ENCODE measurements around the gene DCAF6. TPM values are rescaled to one million over a fixed set of nuclear protein-coding genes. Genes with fewer than 3 reads are reported as not detected.

The DCAF6 gene
- total and polyA plus RNA-seq, 4 donors: 19.7 to 120 (median 28.2) TPM

GRCh38 chr1:167936930-167937708 lies 636 bp downstream of the DCAF6 start, which contains the start of gene MPC2:
TSS of gene MPC2 (minus strand) at chr1:167937072. CDS start at chr1:167935841, 1,231 bp downstream.
- peak within 1 kb of the TSS; percentile 93 to 94 for H3K9ac ChIP-seq (ENCODE audit: insufficient read depth in 1 of 2, low read length in 2 of 2)
- H3K27me3 ChIP-seq (ENCODE audit: control insufficient read depth in 3 of 3, insufficient read depth in 3 of 3, low read length in 2 of 3): no peaks in the 10 kb centered on the region
- no peak for ATAC-seq (ENCODE audit: insufficient read depth, low FRiP score)
- H3K9me3 ChIP-seq (ENCODE audit: control insufficient read depth in 4 of 4, insufficient read depth in 3 of 4, low read length in 3 of 4): peaks cover 0 to 2% (median 0%) of the 10 kb centered on the region in 4 donors
- 0 to 1% methylated on average over 37 to 51 of the region's 51 CpGs for WGBS, 2 donors
- DNase-seq: peak; percentile 68 to 86 (median 85)
- H3K36me3 ChIP-seq (ENCODE audit: control insufficient read depth in 4 of 4, insufficient read depth in 4 of 4, low read length in 4 of 4): peaks cover 0 to 1% (median 0%) of the 10 kb centered on the region in 4 donors
- H3K27ac ChIP-seq (ENCODE audit: low read depth in 1 of 2, low read length in 1 of 2): peak within 1 kb of the TSS; percentile 97 to 98
- H3K4me3 ChIP-seq: peak within 1 kb of the TSS; percentile 75
- H3K4me1 ChIP-seq (ENCODE audit: control insufficient read depth in 5 of 5, insufficient read depth in 5 of 5, low read length in 5 of 5): peaks cover 0 to 26% (median 10%) of the 10 kb centered on the region in 5 donors
- TF ChIP-seq CTCF (IDR thresholded peaks at IDR 0.05; ENCODE audit: control extremely low read depth, extremely low read depth): no peak

GRCh38 chr1:167937709-167938010 lies 1.2 kb downstream of the DCAF6 start:
- peaks cover 0 to 2% (median 0%) of the 10 kb centered on the region in 4 donors for H3K9me3 ChIP-seq (ENCODE audit: control insufficient read depth in 4 of 4, insufficient read depth in 3 of 4, low read length in 3 of 4)
- H3K36me3 ChIP-seq (ENCODE audit: control insufficient read depth in 4 of 4, insufficient read depth in 4 of 4, low read length in 4 of 4): peaks cover 0 to 1% (median 0%) of the 10 kb centered on the region in 4 donors
- no peak for TF ChIP-seq CTCF (IDR thresholded peaks at IDR 0.05; ENCODE audit: control extremely low read depth, extremely low read depth)
- ATAC-seq (ENCODE audit: insufficient read depth, low FRiP score) (no peak), DNase-seq (no peak)
- H3K9ac ChIP-seq (ENCODE audit: insufficient read depth in 1 of 2, low read length in 2 of 2): peak overlapping the region; percentile 75 to 83
- peak overlapping the region; percentile 97 to 98 for H3K27ac ChIP-seq (ENCODE audit: low read depth in 1 of 2, low read length in 1 of 2)
- 1% methylated on average over 5 of the region's 5 CpGs for WGBS, 2 donors
- H3K27me3 ChIP-seq (ENCODE audit: control insufficient read depth in 3 of 3, insufficient read depth in 3 of 3, low read length in 2 of 3): no peaks in the 10 kb centered on the region
- H3K4me1 ChIP-seq (ENCODE audit: control insufficient read depth in 5 of 5, insufficient read depth in 5 of 5, low read length in 5 of 5): peaks cover 0 to 26% (median 6%) of the 10 kb centered on the region in 5 donors
- peak overlapping the region; percentile 75 for H3K4me3 ChIP-seq

GRCh38 chr1:167938080-167938636 lies 1.7 kb downstream of the DCAF6 start:
- H3K4me1 ChIP-seq (ENCODE audit: control insufficient read depth in 5 of 5, insufficient read depth in 5 of 5, low read length in 5 of 5): peaks cover 0 to 26% (median 6%) of the 10 kb centered on the region in 5 donors
- no peak for ATAC-seq (ENCODE audit: insufficient read depth, low FRiP score)
- no peaks in the 10 kb centered on the region for H3K27me3 ChIP-seq (ENCODE audit: control insufficient read depth in 3 of 3, insufficient read depth in 3 of 3, low read length in 2 of 3)
- peaks cover 0 to 2% (median 0%) of the 10 kb centered on the region in 4 donors for H3K9me3 ChIP-seq (ENCODE audit: control insufficient read depth in 4 of 4, insufficient read depth in 3 of 4, low read length in 3 of 4)
- TF ChIP-seq CTCF (IDR thresholded peaks at IDR 0.05; ENCODE audit: control extremely low read depth, extremely low read depth): no peak
- peak in 2 of 3 donors; percentile 20 to 21 for DNase-seq
- H3K4me3 ChIP-seq: no peak overlapping the region
- H3K9ac ChIP-seq (ENCODE audit: insufficient read depth in 1 of 2, low read length in 2 of 2): peak overlapping the region; percentile 75 to 83
- 47 to 60% methylated on average over 5 of the region's 5 CpGs for WGBS, 2 donors
- H3K36me3 ChIP-seq (ENCODE audit: control insufficient read depth in 4 of 4, insufficient read depth in 4 of 4, low read length in 4 of 4): peaks cover 0 to 1% (median 0%) of the 10 kb centered on the region in 4 donors
- H3K27ac ChIP-seq (ENCODE audit: low read depth in 1 of 2, low read length in 1 of 2): no peak overlapping the region

Data from lung (tissue), 12 donors.